OCI-M2 (cell line): ENCODE measurements around the gene NHLH2.

Experiments used
- DNase-seq: peaks from one replicate; lab custom pipeline; 2025; ENCODE audit not compliant: unreplicated experiment; lab: John Stamatoyannopoulos, UW

The NHLH2 gene

GRCh38 chr1:115840605-115841460, at the start of gene NHLH2:
Gene NHLH2, minus strand, starts transcription at chr1:115841126. Its CDS starts 2,754 bp downstream, at chr1:115838372.
- DNase-seq: no peak

DNA sequence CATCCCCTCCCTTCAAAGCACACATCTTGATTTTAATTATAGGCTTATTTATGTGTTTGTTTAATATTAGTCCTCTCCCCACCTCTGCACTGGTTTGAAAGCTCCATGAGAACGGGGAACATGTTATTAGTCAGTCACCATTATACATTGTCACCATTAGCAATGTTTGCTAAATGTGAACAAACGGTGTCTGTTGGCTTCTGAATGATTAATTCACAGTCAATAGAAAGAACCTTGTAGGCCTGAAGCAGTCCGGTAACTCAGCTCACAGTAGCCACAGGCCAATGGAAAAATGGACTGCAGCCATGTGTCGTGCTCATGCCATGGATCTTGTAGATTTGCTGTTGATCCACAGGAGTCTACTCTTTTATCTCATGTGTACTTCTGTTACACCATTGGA, 49.7 kb upstream of the NHLH2 start:
- DNase-seq: no peak

DNA sequence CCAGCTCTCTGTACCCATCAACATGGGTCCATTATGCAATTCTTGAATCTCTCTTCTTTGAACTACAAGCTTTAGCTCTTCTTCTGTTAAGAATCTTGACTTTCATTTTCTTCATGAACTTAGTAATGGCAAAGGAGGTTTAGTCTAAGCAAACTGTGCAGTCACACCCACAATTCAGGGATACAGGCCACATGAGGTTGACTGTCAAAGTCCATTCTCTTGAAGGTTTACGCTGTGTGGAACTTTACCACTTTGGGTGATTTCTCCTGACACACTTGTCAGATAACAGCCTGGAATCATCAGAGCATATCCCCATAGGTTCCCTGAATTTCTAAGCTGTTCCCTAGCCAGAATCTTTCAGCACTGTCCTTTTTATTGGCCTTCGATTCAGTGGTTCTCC, 48.0 kb upstream of the NHLH2 start:
- DNase-seq: no peak

DNA sequence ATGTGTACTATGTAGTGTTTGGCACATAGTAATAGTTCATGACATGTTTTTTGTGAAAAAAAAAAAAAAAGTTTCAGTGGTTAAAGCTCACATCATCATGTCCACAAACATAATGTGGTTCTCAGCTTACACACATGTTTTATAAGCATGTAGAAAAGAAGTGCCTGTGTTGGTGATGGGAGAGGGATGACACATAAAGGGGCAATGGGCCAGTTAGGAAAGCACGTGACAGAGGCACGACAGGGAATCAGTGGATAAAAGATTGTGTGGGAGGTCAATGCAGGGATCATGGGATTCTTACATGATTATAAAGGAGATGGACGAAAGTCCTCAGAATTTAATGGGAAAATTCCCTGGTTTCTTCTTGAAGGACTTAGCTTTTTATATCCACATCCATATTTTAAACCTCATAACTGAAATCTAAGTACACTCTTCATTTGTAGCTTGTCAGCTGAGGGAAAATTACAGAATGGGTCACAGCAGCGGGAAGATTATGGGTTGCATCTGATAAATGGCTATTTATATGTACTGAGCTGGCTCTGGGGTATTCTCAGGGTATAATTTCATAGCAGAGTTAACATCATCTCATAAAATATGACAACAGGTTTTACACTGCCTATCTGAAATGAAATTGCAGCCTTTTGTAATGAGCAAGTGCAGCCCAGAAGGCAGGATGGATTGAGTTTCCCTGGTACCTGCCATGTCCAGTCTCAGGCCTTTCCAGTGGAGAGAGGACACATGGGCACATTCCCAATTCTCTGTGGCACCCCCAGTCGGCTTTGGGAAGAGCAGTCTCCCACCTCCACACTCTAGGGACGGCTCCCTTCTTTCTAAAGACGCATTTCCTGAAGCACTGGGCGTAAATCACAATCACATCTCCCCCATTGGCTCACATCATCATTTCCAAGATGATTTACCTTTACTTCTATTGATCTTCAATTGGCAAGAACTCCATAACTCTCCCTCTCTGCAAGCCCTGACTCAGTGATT, 42.3 kb upstream of the NHLH2 start:
- DNase-seq: no peak

DNA sequence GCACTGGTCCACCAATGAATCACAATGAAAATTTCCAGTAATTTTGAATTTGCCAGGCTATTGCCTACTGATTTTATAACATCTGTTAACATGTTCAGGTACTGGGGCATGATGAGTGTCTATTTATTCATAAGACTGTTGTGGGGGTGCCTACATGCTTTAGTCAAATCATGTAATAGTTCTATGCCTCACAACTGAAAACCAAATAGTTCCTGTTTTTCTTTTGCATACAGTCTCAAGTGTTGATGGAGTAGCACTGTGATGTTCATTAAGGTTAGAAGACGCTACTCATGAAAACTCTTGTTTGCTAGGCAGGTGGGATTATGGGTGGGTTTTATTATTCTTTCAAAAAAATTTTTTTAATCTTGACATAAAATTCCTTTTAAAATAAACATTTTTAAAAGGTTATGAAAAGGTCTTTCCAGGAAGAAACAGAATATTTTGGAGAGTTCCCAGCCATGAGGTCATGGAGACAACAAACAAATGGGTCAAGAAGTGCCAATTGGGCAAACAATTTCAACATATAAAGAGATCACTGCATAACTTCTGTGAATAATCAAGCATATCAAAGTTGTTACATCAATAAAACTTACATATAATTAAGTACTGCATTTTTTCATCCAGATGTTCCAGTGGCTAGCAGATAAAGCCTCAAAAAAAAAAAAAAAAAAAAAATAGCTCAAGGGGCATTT, 40.2 kb upstream of the NHLH2 start:
- DNase-seq: no peak

- DNase-seq: no peak
Observed at GRCh38 chr1:115879977-115880376, 39.1 kb upstream of the NHLH2 start.

GRCh38 chr1:115877511-115877910, 36.6 kb upstream of the NHLH2 start:
- DNase-seq: no peak

GRCh38 chr1:115874904-115875303, 34.0 kb upstream of the NHLH2 start:
- DNase-seq: no peak

- no peak for DNase-seq
Observed at GRCh38 chr1:115874497-115874896, 33.6 kb upstream of the NHLH2 start.

- no peak for DNase-seq
Observed at GRCh38 chr1:115873184-115873583, 32.3 kb upstream of the NHLH2 start.

- DNase-seq: no peak
Observed at GRCh38 chr1:115869064-115869463, 28.1 kb upstream of the NHLH2 start.

- no peak for DNase-seq
Observed at GRCh38 chr1:115867216-115867615, 26.3 kb upstream of the NHLH2 start.

GRCh38 chr1:115865704-115866380, 24.9 kb upstream of the NHLH2 start:
- DNase-seq: no peak

GRCh38 chr1:115862403-115862802, 21.5 kb upstream of the NHLH2 start:
- no peak for DNase-seq

DNA sequence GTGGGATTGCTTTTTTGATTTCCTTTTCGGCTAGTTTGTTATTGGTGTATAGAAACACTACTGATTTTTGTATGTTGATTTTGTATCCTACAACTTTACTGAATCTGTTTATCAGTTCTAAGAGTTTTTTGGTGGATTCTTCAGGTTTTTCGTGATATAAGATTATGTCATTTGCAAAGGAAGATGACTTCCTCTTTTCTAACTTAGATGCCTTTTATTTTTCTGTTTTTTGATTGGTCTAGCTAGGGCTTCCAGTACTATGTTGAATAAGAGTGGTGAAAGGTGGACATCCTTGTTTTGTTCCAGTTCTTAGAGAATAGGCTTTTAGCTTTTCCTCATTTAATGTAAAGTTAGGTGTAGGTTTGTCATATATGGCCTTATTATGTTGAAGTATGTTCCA, 13.1 kb upstream of the NHLH2 start:
- no peak for DNase-seq

DNA sequence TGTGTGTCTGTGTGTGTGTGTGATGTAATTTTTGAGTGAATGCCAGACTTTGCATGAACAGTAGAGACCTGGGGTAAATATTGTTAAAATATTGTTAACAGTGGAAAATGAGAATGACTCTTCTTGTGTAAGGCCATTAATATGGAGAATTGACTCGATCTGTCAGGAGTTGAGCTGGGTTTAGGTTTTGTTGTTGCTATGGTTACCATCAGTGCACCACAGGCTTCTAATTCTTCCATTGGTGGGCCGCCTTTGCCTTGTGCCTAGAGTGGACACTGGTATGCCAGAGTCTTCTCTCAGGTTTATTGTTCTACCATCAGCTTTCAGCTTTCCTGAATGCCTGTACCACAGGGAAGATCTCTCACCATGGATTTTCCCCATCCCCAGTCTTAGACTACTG, 10.0 kb upstream of the NHLH2 start:
- no peak for DNase-seq

DNA sequence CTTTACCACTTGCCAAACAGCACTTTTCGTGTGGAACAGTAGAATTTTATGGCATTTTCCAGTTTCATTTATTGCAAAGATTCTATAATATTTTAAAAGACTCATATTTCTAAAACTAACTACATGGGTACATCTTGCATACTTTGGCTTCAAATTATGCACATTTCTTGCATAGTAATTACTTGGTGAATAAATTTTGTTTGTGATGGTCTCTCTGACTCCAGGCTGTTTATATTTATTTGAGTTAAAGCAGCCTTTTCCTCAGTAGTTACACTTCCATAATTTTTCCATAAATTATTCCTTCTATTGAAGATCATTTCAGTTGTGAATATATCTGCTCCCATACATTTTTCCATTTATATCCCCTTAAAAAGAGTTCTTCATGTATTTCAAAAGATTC, 6.9 kb upstream of the NHLH2 start:
- no peak for DNase-seq

- DNase-seq: no peak
Observed at GRCh38 chr1:115842948-115843347, 2.0 kb upstream of the NHLH2 start.

GRCh38 chr1:115839679-115840237, 1.2 kb downstream of the NHLH2 start:
- DNase-seq: no peak

DNA sequence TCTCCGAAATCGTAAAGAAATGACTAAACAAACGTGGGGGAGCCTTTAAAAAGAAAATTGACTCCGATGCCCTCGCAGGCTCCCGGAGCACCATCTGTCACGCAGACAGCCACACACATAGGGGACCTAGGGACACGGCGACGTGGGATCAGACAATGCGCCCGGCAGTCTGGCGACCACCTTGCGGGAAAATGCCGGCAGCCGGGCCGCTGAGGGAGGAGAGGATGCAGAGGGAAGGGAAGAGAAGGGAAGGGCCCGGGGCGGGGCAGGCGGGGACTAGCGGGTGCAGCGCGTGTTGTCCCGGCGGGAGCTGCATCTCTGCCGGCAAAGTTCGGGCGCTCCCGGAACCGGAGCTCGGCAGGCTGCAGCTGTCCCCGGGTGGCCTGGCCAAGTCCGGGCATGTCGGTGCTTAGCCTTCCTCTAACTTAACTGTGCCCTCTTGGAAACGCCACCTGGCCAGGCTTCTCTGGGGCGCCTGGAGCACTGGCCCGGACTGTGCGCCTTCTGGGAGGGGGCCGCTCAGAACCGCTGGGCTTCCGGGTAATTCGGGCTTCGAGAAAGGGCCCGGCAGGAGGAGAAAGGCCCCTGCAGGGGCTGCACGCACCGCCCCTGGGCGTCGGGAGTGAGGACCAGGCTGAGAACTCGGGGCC, 1.8 kb downstream of the NHLH2 start:
- no peak for DNase-seq
